Erythroblast (primary cell): Measurements from ENCODE around the gene MUC5B.

Experiments used
- GATA1 ChIP-seq: IDR thresholded peaks from 2 replicates; pipeline ENCODE4 v1.6.1; 2011; ENCODE audit warnings: low read depth, mild to moderate bottlenecking, control low read depth, low read length, moderate library complexity
- POLR2A ChIP-seq: IDR thresholded peaks from 2 replicates; pipeline ENCODE4 v1.6.1; 2011; ENCODE audit warnings: mild to moderate bottlenecking, low read length

GRCh38 chr11:1229471-1230120, 6.7 kb downstream of the MUC5B start:
- TF ChIP-seq POLR2A (no peak), GATA1 (no peak)
